Measurements from ENCODE around the gene MAMDC4.
"Not testable (repeated sequence)": the region's sequence is repeated elsewhere in the genome, so short reads cannot be mapped to it uniquely, and the experiment has no call there.

The MAMDC4 gene

DNA sequence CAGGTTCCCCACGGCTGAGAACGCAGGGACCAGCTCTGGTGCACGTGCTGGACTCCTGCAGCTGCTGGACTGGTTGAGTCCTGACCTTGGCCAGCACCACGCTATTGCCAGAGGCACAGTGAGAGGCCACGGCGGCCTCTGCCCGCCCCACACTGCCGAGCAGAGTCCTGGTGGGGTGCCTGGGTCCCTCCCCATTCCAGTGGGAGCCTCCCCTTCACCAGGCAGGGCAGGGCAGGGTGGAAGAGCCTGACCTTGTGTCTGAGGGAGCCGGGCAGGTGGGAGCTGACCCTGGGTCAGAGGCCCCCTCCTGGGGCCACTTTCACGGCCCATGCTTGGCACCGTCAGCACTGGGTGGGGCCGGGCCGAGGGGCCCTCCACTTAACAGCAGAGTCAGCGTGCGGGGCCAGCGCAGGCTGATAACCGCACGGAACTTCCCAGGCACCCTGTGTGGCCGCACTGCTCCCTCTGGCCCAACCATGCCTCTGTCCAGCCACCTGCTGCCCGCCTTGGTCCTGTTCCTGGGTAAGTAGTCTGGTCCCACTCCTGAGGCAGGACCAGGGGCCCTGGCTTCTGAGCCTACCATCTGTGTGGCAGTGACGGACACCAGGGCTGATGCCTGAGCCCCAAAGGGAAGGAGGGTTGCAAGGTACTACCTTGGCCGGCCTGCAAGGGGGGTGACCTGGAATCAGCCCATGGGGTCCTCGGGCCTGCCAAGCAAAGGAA is at the start of gene MAMDC4:
TSS of gene MAMDC4 (plus strand) at position 406 of the 723 bp plus-strand sequence. CDS start at position 477, 71 bp downstream.
- no peak for DNase-seq

DNA sequence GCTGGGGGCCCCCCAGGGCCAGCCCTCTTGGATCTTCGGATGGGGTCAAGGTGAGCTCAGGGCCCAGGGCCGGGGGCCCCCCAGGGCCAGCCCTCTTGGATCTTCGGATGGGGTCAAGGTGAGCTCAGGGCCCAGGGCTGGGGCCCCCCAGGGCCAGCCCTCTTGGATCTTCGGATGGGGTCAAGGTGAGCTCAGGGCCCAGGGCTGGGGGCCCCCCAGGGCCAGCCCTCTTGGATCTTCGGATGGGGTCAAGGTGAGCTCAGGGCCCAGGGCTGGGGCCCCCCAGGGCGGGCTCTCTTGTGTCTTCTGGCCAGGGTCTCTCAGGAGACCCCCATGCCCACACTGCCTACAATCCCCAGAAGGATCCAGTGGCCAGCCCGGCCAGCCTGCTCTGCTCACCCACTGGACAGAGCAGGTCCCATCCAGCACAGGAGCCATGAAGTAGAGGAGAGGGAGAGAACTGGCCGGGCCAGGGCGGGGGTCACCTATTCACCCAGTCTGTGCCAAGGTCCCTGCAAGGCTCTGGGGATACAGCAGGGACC is 49.1 kb upstream of the MAMDC4 start:
- not testable (repeated sequence) for DNase-seq

DNA sequence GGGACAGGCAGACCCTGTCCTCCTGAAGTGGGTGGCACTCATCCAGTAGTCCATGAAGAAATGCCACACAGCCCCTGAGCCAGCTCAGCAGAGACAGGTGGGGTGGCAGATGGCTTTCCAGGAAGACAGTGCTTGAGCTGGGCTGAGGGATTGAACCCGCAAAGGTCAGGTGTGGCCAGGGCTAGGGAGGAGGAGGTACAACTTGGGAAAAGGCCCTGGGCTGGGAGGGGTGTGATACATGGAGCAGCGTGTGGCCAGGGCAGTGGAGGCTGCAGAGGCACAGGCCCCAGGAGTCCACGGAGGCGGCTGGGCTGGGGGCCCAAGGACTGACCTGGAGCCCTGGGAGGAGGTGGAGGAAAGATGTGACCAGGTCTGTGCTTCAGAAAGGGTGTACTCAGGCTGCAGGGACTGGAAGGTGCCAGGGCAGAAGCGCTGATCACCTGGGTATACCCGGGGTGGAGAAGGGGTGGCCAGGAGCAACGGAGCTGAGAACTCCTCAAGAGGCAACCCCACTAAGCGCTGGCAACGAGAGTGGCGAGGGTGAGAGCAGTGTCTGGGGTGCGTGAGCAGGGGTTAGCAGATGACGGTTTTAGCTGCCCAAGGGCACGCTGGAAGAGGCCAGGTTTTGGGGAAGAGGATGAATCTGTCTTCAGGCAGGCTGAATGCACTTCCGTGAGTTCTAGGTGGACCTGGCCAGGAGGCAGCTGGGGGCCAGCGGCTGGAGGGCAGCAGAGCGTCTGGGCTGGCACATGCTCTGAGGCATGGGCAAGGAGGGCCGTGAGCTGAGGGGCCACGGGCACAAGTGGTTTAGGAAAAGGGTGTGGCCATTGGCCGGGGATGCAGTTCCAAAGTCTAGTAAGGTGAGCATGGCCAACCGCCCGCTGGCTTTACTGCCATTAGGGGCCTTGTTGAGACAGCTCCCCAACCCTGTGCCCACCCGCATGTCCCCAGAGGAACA is 48.3 kb upstream of the MAMDC4 start:
- DNase-seq: no peak

DNA sequence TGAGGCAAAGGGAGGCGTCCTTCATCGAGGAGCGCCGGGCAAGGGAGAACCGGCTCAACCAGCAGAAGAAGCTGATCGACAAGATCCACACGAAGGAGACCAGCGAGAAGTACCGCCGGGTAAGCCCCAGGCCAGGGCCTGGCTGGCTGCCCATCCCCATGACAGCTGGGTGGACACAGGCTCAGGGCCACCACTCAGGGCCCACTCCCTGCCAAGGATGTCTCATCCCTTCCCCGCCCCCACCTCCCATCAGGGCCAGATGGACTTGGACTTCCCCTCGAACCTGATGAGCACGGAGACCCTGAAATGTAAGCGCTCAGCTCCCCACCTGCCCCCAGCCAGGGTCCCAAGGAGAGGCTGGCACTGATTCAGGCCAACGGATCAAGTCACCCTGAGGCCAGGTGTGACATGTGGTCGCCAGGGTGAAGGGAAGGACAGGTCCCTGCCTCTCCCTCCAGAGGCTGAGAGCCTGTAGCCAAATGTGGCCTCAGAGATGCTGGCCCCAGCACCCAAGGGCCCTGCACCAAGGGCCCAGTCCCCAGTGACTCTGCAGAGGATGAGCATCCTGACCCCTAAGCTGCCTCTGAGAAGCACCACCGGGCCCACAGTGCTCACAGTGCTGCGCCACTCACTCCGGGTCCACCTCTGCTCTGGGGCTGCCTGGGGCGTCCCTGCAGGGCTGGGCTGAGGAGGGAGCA is 47.5 kb upstream of the MAMDC4 start:
- no peak for DNase-seq

DNA sequence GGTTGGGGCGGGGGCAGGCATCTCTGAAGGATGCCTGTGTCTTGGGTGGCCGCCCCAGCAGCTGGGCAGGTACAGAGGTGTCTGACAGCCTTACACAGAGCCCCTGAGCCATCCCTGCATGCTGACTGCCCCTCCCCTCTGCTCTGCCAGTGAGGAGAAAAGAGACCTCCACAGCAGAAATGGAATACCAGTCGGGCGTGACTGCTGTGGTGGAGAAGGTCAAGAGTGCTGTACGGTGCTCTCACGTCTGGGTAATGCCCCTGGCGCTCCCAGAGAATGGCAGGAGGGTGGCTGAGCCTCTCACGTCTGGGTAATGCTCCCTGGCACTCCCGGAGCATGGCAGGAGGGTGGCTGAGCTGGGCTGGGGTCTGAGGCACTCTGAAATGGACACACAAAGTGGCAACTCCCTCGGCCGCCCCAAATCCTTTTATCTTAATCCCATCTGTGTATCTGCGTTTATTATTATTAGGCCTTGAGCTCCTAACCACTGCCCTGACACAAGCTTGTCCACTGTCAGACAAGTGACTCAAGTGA is 46.9 kb upstream of the MAMDC4 start:
- DNase-seq: no peak

DNA sequence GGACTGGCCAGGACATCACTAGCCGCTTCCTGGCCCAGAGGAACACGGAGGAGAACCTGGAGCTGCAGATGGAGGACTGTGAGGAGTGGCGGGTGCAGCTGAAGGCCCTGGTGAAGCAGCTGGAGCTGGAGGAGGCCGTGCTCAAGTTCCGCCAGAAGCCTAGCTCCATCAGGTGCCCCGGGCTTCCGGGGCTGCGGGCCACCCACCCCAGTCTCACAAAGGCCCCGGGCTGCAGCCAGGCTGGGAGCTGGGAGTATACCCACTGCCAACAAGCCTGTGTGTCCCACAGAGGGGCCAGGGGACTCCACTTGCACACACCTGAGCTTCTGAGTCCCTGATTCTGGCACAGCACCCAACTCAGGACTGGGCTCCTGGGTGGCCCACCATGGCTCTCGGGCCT is 46.1 kb upstream of the MAMDC4 start:
- DNase-seq: no peak

DNA sequence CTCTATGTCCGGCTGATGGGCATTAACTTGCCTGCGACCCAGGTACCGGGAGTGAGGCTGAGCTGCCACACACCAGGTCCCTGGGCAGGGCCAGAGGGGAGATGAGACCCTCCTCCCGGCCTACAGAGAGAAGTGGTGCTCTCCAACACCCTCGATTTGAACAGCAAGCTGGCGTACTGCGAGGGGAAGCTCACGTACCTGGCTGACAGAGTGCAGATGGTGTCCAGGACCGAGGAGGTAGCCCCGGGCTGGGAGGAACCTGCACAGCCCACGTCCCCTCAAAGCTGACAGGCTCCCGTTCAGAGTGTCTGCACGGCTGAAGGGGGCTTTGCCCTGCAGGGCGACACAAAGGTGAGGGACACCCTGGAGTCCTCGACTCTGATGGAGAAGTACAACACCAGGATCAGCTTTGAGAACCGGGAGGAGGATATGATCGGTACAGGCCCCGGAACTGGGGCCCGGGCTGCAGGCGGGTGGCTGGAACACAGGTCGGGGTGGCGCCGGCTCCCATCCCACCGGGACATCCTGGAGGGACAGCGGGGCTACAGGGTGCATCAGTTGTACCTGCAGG is 45.4 kb upstream of the MAMDC4 start:
- DNase-seq: no peak

DNA sequence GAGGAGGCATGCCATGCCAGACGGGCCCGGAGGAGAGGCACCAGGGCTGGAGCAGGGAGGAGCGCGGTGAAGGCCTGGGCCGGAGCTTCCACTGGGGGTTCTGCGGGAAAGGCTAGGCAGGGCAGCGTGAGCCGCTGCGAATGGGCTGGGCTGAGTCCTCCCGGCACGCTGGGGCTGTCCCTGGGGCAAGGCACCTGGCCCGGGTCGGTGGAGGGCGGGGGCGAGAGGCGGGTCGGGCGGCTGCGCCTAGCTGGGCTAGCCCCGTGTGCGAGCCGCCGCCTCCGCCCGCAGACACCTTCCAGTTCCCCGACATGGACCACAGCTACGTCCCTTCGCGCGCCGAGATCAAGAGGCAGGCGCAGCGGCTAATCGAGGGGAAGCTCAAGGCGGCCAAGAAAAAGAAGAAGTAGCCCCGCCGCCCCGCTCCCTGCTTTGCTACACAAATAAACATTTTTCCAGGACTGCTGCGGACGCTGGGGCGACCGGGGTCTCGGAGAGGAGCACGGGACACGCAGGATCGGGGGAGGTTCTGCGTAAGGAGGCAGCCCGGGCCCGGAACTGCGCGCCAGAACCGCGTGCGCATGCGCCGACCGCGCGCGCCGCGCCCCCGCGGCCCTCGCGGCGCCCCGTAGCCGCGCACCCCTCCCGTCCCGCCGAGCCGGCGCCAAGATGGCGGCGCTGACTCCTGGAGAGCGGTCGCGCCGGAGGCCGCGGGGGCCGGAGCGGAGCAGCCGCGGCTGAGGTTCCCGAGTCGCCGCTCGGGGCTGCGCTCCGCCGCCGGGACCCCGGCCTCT is 44.7 kb upstream of the MAMDC4 start, which contains the start of gene RABL6:
TSS of gene RABL6 (plus strand) at position 668 of the 794 bp plus-strand sequence. CDS start 249 bp downstream, outside the sequence.
- peak; percentile 81 to 86 for DNase-seq

DNA sequence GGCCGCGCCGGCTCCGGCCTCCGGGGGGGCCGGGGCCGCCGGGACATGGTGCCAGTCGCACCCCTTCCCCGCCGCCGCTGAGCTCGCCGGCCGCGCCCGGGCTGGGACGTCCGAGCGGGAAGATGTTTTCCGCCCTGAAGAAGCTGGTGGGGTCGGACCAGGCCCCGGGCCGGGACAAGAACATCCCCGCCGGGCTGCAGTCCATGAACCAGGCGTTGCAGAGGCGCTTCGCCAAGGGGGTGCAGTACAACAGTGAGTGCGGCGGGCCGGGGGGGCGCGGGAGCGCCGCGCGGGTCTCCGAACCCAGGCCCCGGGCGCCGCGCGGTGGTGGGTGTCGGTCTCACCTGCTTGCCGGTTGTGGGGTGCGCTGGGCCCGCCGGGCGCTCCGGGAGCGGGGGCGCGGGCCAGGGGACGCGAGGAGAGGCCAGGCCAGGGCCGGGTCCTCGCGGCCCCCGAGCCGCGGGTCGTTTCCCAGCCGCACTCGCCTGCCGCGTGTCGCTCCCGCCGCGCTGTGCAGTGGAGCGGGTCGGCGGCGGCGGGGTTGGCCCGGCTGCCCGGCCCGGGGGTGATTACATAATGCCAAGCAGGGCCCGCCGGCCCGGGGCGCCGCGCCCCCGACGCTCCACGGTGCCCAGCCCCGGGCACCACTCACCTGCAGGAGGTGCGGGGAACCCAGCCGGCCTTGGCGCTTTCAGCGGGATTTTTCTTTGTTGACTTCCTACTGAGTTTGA is 43.9 kb upstream of the MAMDC4 start:
- peak; percentile 46 to 51 for DNase-seq

DNA sequence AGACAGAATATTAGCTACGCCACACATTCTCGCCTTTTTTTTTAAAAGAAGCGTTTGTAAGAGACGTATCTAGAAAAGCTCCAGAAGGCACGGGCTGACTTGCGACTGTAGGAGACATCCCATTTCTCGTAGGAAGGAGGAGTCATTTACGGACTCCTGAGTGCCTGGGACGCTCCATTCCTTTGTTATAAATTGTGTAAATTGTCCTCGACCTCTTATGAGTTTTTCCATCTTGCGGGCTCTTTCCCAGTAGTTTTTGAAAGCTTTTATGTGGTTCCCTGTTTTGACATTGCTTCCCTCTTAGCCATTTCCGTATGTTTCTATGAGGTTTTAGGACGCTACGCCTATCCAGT is 43.4 kb upstream of the MAMDC4 start:
- no peak for DNase-seq

DNA sequence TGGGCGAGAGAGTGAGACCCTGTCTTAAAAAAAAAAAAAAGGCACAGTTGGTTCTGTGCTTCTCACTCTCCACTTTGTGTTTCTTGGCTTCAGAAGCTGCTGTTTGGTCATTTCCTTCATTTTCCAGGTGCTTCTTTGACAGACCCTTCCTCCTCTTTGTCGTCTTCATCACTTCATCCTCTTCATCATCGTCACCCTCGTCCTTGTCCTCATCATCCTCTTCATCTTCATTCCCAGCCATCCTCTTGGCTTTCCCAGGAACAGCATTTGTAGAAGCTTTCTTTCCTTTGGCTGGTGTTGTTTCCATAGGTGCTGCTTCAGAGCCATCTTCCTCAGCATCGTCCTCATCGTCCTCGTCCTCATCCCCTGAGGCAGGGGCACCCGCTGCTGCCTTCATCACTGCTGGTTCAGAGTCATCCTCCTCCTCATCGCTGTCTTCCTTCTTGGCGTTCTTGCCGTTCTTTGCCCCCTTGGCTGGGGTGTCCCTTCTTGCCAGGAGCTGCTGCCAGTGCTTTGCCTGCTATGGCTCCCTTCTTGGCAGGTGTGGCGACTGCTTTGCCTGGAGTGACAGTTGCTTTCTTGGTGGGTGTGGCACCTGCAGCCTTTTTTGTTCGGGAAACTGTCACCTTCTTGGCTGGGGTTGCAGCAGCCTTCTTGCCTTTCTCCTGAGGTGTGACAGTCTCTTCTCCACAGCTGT is 37.3 kb upstream of the MAMDC4 start:
- no peak for DNase-seq

DNA sequence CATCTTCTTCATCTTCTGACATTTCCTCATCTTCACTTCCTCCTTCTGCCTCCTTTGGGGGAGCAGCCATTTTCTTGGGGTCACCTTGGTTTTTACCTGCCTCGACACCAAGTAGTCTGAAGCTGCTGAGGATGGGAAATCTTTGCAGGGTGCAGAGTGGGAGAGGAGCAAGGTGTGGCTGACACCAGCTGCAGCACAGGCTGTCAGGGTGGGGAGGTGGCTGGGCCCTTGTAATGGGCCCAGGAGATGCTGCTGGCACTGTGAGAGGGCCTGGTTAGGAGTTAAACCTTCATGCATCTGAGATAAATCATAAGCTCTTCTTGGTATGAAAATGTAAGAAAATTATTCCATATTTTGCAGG is 36.7 kb upstream of the MAMDC4 start:
- no peak for DNase-seq

DNA sequence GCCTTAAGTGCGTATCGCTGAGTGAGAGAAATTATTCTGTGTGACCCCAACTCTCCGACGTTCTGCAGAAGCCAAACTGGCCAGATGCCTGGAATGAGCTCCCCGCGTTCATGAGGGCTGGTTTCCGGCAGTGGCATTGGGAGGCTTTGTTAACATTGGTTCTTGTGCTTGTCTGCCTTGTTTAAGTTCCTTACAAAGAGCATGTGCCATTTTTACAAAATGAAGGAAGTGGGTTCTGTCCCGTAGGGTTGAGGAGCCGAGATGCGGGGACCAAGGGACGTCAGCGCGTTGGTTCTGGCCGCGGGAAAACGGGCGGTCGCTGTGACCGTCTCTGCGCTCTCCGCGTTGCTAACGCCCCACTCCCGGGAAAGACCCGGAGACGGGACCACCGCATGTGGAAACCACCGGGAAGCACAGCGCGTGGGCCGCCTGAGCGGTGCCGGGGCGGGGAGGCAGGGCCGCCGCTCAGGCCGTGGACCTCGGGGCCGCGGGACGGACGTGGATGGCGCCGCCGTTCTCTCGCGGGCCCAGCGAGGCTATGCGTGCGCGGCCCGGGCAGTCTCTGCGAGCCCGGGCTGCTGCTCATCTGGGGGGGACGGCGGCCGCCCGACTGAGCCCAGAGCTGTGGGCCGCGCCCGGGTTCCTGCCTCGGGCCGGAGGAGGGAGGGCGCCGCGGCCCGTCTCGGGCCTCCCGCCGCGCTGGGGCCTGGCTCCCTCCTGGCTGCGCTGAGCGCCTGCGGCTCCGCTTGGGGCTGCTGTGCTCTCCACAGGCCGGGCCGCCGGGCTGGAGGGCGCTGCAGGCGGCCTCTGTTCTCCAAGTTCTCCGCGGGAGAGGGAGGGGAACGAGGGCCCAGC is 30.9 kb upstream of the MAMDC4 start:
- no peak for DNase-seq

DNA sequence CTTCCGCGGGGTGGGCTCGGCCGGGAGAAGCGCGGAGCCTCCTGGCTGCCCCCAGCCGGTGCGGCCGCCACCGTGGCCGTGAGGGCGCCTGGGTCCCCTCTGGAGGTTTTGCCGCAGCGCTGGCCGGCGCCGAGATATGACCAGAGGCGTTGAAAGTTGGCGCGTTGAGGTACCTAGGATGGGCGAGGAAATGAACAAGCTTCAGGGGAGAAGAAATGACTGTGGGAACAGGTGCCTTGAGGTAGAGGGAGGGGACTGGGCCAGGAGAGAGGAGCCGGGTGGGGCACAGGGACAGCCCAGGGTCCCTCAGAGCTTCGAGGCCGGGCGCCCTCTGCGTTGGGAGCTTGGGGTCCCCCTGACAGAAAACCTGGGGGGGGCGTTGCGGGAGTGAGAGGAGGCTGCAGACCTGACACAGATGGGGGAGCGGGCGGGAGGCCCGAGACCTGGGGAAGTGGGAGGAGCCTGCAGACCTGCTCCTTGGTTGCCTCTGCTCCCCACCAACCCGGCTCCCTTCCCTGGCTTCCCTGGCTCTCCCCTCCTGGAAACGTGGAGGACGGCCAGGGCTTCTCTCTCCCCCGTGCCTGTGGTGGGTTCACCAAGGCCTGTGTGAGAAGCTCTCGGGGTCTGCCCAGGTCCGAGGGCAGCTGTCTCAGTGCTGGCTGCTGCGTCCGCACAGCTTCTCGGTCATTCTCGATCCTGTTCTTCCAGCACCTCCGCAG is 30.2 kb upstream of the MAMDC4 start:
- DNase-seq: no peak

DNA sequence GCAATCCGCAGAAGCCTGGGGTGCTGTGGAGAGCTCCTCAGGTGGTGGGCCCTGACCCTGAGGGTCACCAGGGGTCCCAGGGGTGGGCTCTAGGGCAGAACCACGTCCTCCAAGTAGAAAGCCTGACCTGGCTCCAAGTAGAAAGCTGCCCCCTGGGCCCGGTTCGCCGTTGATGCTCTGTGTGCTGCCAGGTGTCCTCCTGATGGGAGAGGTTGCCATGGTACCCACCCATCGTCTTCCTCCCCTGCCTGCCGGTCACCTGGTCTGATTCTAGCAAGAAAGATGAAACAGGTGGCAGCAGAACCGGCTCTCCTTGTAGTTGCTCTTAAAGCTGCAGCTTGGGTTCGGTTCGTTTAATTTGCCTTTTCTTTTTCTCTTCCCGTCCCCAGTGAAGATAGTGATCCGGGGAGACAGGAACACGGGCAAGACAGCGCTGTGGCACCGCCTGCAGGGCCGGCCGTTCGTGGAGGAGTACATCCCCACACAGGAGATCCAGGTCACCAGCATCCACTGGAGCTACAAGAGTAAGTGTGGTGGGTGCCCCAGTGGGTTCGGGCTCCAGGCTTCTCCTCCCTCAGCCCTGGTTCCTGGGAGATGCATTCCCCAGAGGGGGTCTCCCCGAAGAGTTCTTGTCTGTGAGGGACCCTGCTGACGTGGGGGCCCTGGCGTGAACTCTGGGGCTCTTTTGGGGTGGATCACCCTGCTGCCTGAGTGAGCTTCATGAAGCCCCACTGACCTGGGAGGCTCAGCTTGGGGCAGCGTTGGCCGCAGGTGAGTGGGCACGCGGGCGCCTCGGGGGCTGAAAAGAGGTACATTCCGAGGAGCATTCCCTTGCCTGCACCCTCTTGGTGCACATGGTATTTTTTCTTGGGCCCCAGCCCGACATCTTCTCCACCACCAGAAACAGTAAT is 28.8 kb upstream of the MAMDC4 start:
- DNase-seq: no peak

DNA sequence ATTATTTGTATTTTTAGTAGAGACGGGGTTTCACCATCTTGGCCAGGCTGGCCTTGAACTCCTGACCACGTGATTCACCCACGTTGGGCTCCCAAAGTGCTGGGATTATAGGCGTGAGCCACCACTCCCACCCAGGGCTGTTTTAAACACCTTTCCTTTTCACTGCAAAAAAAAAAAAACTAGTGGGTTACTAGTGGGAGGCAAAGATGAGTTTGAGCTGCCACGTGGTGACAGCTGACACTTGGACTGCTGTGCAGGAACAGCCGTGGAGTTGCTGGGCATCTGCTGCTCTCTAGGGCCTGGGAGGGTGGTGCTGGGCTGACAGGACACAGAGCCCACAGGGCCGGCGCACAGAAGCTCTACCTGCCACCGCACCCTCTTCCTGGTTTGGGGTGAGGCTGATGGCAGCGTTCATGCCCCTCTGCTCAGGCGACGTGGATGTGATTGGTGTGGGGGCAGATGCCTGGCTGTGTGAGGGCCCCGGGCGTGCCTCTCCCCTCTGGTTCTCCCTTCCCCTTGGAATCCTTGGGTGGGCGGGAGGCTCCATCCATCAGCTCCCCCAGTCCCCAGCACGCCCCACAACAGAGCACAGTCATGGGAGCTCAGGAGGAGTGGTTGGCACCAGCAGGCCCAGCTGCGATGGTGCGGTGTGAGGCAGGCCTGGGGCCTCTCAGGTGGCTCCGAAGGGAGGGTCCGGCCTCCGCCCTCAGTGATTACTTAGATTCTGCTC is 27.5 kb upstream of the MAMDC4 start:
- no peak for DNase-seq
